HL-60 (cell line): ENCODE results near the gene RECK.

Experiments used
- DNase-seq, 2 experiments: peaks; one replicate each; pipeline ENCODE4 v3.0.0-alpha.2; 2010 to 2020; ENCODE audit warnings: low read depth in 1 of 2, low spot score in 1 of 2
- H3K27ac ChIP-seq: fragments of 250-450 bp; sonication (Bioruptor Pico); replicated peaks from 2 replicates; pipeline ENCODE4 v1.5.1; 2020; ENCODE audit warnings: mild to moderate bottlenecking, moderate library complexity
- H3K27me3 ChIP-seq: fragments of 250-450 bp; sonication (Bioruptor Pico); 2 replicates; pipeline ENCODE4 v1.5.1; 2021; ENCODE audit warnings: mild to moderate bottlenecking, moderate library complexity; ENCODE audit not compliant: insufficient read depth, poor library complexity, severe bottlenecking
- H3K4me3 ChIP-seq: replicated peaks from 2 replicates; pipeline ENCODE4 v1.5.1; 2011; ENCODE audit warnings: mild to moderate bottlenecking, control low read depth, low read length; ENCODE audit not compliant: insufficient read depth
- GABPA ChIP-seq: IDR thresholded peaks from 2 replicates; pipeline ENCODE4 v1.6.1; 2012; ENCODE audit warnings: low read depth
- POLR2AphosphoS5 ChIP-seq: IDR thresholded peaks from 2 replicates; pipeline ENCODE4 v1.6.1; 2012; ENCODE audit warnings: low read depth
- SPI1 ChIP-seq: IDR thresholded peaks from 2 replicates; pipeline ENCODE4 v1.6.1; 2012; ENCODE audit warnings: low read depth, mild to moderate bottlenecking, borderline replicate concordance
- TF ChIP-seq, protein P1 (sequence below): IDR thresholded peaks from one replicate; pipeline ENCODE4 v1.5.1; 2011; ENCODE audit warnings: low read length, control low read depth, inconsistent platforms; ENCODE audit not compliant: insufficient read depth
- TF ChIP-seq, protein P2 (sequence below): IDR thresholded peaks from 2 replicates; pipeline ENCODE4 v1.6.1; 2012; ENCODE audit warnings: low read depth; ENCODE audit not compliant: insufficient replicate concordance

The RECK gene

DNA sequence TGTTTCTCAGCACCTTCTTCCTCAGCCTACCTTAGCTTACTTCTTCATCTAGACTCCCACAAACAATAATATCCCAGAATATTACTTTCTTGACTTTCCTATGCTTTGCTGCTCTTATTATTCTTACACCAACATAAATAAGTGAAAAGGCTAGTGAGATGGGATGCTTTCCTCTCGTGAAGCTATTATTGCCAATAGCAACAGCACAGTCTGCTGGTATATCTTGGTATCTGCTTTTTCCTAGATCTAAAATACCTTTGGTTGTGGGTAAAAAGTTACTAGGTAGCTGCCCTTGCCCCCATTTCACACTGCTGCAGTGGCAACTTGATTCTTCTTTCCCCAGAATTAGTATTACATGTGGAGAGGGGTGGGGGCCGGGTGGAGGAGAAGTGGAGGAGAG, 73.7 kb downstream of the RECK start:
- DNase-seq, result no peak
- TF ChIP-seq SPI1 (no peak), GABPA (no peak), POLR2AphosphoS5 (no peak)
- TF ChIP-seq, protein P1, sequence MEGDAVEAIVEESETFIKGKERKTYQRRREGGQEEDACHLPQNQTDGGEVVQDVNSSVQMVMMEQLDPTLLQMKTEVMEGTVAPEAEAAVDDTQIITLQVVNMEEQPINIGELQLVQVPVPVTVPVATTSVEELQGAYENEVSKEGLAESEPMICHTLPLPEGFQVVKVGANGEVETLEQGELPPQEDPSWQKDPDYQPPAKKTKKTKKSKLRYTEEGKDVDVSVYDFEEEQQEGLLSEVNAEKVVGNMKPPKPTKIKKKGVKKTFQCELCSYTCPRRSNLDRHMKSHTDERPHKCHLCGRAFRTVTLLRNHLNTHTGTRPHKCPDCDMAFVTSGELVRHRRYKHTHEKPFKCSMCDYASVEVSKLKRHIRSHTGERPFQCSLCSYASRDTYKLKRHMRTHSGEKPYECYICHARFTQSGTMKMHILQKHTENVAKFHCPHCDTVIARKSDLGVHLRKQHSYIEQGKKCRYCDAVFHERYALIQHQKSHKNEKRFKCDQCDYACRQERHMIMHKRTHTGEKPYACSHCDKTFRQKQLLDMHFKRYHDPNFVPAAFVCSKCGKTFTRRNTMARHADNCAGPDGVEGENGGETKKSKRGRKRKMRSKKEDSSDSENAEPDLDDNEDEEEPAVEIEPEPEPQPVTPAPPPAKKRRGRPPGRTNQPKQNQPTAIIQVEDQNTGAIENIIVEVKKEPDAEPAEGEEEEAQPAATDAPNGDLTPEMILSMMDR, result no peak
- TF ChIP-seq, protein P2, sequence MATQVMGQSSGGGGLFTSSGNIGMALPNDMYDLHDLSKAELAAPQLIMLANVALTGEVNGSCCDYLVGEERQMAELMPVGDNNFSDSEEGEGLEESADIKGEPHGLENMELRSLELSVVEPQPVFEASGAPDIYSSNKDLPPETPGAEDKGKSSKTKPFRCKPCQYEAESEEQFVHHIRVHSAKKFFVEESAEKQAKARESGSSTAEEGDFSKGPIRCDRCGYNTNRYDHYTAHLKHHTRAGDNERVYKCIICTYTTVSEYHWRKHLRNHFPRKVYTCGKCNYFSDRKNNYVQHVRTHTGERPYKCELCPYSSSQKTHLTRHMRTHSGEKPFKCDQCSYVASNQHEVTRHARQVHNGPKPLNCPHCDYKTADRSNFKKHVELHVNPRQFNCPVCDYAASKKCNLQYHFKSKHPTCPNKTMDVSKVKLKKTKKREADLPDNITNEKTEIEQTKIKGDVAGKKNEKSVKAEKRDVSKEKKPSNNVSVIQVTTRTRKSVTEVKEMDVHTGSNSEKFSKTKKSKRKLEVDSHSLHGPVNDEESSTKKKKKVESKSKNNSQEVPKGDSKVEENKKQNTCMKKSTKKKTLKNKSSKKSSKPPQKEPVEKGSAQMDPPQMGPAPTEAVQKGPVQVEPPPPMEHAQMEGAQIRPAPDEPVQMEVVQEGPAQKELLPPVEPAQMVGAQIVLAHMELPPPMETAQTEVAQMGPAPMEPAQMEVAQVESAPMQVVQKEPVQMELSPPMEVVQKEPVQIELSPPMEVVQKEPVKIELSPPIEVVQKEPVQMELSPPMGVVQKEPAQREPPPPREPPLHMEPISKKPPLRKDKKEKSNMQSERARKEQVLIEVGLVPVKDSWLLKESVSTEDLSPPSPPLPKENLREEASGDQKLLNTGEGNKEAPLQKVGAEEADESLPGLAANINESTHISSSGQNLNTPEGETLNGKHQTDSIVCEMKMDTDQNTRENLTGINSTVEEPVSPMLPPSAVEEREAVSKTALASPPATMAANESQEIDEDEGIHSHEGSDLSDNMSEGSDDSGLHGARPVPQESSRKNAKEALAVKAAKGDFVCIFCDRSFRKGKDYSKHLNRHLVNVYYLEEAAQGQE, result no peak
- H3K27ac ChIP-seq, result no peak overlapping the region
- no peaks in the 10 kb centered on the region for H3K27me3 ChIP-seq
- H3K4me3 ChIP-seq, result no peak overlapping the region

DNA sequence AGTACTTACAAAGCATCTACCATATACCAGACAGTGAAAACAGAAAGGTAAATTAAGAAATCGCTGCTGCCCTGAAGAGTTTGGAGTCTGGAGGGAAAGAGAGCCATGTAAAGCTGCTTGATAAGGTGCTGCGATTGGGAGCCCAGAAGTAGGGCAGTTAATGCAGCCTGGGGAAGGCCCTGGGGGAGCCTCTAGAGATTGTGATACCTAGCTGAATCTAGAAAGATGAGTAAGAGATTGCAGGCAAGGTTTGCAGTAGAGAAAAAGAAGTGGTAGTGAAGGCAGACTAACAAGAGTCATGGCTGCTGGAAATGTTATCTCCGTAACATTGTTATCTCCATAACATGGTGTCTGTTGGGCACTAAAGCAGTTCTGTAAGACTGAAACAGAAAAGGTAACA, 75.8 kb downstream of the RECK start:
- DNase-seq, result no peak
- no peaks in the 10 kb centered on the region for H3K27me3 ChIP-seq
- no peak overlapping the region for H3K27ac ChIP-seq
- H3K4me3 ChIP-seq, result no peak overlapping the region
- TF ChIP-seq SPI1, result no peak
- TF ChIP-seq, protein P2, result no peak
- TF ChIP-seq GABPA, result no peak
- TF ChIP-seq POLR2AphosphoS5, result no peak
- TF ChIP-seq, protein P1, result no peak

DNA sequence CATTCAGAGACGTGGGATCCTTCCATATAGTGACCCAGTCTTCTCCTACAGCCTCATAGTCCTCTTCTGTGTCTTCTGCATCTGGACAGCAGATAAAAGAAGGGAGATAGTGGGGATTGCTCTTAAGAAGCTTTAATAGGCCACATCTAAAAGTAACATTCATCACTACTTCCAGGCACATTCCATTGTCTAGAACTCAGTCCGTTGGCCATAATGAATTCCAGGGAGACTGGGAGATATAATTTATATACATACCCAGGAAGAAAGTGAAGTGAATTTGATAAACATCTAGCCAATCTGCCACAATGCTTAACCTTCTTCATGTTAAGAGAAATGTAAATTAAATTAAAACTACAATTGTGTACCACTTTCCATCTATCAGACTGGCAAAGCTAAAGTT, 77.3 kb downstream of the RECK start:
- no peak overlapping the region for H3K27ac ChIP-seq
- H3K4me3 ChIP-seq, result no peak overlapping the region
- no peaks in the 10 kb centered on the region for H3K27me3 ChIP-seq
- TF ChIP-seq, protein P2, result no peak
- TF ChIP-seq SPI1, result no peak
- TF ChIP-seq, protein P1, result no peak
- no peak for TF ChIP-seq POLR2AphosphoS5
- TF ChIP-seq GABPA, result no peak
- no peak for DNase-seq
